ENCODE results near the gene ABHD14A.

Gene ABHD14A

DNA sequence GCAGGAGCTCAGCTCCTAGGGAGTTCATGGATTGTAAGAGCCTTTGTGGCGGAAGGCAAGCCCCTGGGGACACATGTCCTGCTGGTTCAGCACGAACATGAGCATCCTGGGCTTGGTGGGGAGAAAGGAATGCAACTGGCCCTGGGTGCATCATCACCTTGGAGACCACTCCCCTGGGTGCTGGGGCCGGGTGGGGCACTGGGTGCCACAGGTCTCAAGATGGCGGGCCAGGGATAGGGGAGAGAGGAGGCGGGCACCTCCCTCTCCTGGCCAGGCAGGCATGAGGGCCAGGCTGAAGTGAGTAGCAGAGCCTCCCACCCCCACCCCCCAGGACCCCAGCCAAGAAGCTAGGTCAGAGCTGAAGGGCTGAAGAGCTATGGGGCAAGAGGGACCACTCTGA lies 8.4 kb upstream of the ABHD14A start:
- TF ChIP-seq CEBPB (IDR thresholded peaks at IDR 0.05) (no peak), NFIC (IDR thresholded peaks at IDR 0.05) (no peak), FOXM1 (IDR thresholded peaks at IDR 0.05; ENCODE audit: borderline replicate concordance, low read depth) (no peak)

DNA sequence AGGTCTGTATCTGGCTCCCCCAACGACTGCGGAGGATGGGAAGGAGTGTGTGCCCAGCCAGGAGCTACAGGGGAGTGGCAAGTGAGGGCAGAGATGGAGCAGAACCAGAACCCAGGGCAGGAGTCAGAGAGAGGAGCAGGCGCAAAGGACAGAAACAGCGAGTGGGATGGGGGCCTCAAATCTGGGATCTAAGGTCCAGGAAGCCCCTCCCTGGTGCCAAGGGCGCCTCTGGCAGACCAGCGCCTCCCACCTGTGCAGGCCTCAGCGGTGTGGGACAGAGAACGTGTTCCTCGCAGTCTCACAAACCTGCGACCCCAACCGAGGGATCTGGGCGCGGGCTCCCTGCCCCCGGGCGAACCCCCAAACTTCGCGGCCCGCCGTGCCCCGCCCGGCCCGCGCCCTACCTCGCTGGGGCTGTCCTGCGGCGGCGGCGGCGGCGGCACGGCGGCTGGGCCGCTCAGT lies 7.9 kb upstream of the ABHD14A start:
- TF ChIP-seq, protein P1, sequence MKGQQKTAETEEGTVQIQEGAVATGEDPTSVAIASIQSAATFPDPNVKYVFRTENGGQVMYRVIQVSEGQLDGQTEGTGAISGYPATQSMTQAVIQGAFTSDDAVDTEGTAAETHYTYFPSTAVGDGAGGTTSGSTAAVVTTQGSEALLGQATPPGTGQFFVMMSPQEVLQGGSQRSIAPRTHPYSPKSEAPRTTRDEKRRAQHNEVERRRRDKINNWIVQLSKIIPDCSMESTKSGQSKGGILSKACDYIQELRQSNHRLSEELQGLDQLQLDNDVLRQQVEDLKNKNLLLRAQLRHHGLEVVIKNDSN (IDR thresholded peaks at IDR 0.05) = no peak
- TF ChIP-seq RAD21 (IDR thresholded peaks at IDR 0.05; ENCODE audit: low read depth) = no peak
- TF ChIP-seq TCF12 (IDR thresholded peaks at IDR 0.05; ENCODE audit: low read depth) = no peak
- no peak for TF ChIP-seq NFIC (IDR thresholded peaks at IDR 0.05)
- no peak for TF ChIP-seq YY1 (IDR thresholded peaks at IDR 0.05; ENCODE audit: low read depth)
- TF ChIP-seq, protein P2, sequence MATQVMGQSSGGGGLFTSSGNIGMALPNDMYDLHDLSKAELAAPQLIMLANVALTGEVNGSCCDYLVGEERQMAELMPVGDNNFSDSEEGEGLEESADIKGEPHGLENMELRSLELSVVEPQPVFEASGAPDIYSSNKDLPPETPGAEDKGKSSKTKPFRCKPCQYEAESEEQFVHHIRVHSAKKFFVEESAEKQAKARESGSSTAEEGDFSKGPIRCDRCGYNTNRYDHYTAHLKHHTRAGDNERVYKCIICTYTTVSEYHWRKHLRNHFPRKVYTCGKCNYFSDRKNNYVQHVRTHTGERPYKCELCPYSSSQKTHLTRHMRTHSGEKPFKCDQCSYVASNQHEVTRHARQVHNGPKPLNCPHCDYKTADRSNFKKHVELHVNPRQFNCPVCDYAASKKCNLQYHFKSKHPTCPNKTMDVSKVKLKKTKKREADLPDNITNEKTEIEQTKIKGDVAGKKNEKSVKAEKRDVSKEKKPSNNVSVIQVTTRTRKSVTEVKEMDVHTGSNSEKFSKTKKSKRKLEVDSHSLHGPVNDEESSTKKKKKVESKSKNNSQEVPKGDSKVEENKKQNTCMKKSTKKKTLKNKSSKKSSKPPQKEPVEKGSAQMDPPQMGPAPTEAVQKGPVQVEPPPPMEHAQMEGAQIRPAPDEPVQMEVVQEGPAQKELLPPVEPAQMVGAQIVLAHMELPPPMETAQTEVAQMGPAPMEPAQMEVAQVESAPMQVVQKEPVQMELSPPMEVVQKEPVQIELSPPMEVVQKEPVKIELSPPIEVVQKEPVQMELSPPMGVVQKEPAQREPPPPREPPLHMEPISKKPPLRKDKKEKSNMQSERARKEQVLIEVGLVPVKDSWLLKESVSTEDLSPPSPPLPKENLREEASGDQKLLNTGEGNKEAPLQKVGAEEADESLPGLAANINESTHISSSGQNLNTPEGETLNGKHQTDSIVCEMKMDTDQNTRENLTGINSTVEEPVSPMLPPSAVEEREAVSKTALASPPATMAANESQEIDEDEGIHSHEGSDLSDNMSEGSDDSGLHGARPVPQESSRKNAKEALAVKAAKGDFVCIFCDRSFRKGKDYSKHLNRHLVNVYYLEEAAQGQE (IDR thresholded peaks at IDR 0.05; ENCODE audit: low read depth) = no peak

DNA sequence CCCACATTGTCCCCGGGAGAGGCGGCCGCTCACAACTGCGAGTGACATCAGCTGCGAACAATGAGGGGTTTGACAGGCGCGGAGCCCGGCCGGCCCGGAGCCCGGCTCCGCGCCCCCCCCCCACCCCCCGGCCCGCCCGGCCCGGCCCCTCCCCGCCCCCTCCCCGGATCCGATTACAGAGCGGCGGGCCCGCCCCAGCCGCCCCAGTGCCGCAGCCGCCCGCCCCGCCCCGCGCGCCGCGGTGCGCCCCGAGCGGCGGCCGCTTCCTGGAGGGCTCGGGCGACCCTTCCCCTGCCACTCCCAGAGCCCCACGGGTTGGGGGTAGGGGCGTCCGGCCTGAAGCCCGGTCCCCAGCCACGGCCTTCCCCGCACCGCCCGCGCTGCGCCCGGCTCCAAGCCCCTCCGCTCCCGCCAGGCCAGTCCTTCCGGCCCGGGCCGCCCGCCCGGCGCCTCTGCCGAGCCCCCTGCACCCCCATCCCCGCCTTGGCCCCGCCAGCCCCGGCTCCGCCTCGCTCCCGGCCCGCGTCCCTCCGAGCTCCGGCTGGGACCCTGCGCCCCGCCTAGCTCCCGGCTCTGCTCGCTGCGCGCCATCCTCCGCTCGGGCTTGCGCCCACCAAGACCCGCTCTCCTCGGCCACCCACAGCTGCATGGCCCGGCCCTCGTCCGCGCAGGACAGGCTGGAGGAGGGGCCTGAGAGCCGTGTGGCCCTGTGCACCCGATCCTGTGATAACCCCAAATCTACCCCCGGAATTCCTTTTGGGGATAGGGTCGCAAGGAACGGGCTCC lies 7.3 kb upstream of the ABHD14A start, which contains the start of gene PCBP4:
Gene PCBP4, minus strand, starts transcription at position 71 of the 786 bp plus-strand sequence. CDS start 6,214 bp downstream, outside the sequence.
- TF ChIP-seq, protein P2 (IDR thresholded peaks at IDR 0.05; ENCODE audit: low read depth) = no peak
- TF ChIP-seq EGR1 (IDR thresholded peaks at IDR 0.05) = no peak
- TF ChIP-seq TEAD4 (IDR thresholded peaks at IDR 0.05) = no peak
- TF ChIP-seq ZBTB7A (IDR thresholded peaks at IDR 0.05; ENCODE audit: low read depth) = peak; percentile 87
- TF ChIP-seq, protein P1 (IDR thresholded peaks at IDR 0.05) = no peak
- no peak for TF ChIP-seq RAD21 (IDR thresholded peaks at IDR 0.05; ENCODE audit: low read depth)

DNA sequence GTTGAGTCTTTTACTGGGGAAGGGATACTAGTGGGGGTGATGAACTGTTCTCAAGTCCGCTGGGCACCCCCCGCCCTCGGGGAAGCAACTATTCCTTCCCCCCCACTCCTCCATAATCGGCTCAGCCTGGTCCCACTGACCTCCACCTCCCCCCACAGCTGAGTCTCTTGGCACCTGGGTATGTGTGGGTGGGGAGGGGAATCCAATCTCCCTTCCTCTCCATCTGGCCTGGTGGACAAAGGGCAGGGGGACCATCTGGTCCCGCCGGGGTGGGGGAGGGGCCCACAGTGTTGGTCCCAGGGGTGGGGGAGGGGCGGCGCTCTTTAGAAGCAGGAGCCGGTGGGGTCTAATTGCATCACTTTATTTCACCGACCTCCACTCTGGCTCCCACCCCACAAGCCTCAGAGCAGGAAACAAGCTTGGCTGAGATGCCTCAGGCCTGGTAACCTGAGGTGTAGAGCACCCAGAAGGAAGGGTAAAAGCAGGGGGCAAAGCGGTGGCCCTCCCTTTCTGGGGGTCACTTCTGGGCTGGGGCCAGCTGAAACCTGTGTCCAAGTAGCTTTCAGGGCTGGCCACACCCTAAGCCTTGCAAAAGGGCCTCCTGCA lies 6.6 kb upstream of the ABHD14A start:
- TF ChIP-seq TEAD4 (IDR thresholded peaks at IDR 0.05) (no peak), FOXM1 (IDR thresholded peaks at IDR 0.05; ENCODE audit: borderline replicate concordance, low read depth) (no peak), TAF1 (IDR thresholded peaks at IDR 0.05; ENCODE audit: low read depth) (no peak), RAD21 (IDR thresholded peaks at IDR 0.05; ENCODE audit: low read depth) (no peak), NFIC (IDR thresholded peaks at IDR 0.05) (no peak; the same call in 1 of the 2 replicates), EGR1 (IDR thresholded peaks at IDR 0.05) (0 out of 2 replicates have a peak, but pooled peaks have one; percentile 19), TCF12 (IDR thresholded peaks at IDR 0.05; ENCODE audit: low read depth) (0 out of 2 replicates have a peak, but pooled peaks have one; percentile 17)

DNA sequence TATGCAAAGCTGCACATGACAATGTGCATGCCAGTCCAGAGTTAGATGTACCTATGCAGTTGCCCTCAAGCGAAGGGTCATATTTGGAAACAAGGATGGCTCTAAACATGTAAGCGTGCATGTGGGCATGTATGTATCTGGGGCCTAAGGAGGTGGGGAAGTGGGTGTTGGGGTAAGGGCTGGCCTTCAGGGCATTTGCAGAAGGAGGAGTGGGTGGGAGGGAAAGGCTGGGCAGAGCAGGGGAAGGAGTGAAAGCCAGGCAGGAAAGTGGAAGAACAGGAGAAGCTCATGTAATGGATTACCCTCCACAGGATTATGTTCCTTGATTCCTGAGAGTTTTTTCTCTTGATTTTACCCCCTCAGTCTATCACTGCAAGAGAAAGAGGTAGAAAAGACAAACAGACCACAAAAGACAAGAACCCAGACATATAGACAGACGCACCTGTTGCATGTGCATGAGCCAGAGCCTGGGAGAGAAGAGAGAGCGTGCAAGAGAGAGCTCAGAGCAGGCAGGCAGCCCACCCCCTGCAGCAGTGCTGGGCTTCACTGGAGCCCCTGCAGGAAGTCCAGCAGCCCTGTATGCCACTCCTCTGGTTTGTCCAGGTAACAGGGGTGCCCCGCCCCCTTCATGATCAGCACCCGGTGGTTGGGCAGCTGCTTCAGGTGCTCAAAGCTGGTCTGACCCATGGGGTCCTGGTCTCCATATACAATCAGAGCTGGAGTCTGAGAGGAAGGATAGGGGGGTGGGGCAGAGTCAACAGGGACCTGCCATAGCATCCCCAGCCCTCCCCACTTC lies 5.8 kb upstream of the ABHD14A start:
- TF ChIP-seq ZBTB7A (IDR thresholded peaks at IDR 0.05; ENCODE audit: low read depth) (0 out of 2 replicates have a peak, but pooled peaks have one; percentile 35), NFIC (IDR thresholded peaks at IDR 0.05) (no peak), FOXM1 (IDR thresholded peaks at IDR 0.05; ENCODE audit: borderline replicate concordance, low read depth) (no peak), EP300 (IDR thresholded peaks at IDR 0.05; ENCODE audit: borderline replicate concordance) (no peak), YY1 (IDR thresholded peaks at IDR 0.05; ENCODE audit: low read depth) (no peak)
- TF ChIP-seq, protein P2 (IDR thresholded peaks at IDR 0.05; ENCODE audit: low read depth) = no peak
